Ishikawa (cell line): Measurements from ENCODE around the gene RANBP9.

Experiments used
- CEBPB ChIP-seq: IDR thresholded peaks from 2 replicates; pipeline ENCODE4 v1.6.1; 2012
- CREB1 ChIP-seq: IDR thresholded peaks from 2 replicates; pipeline ENCODE4 v1.6.1; 2012; ENCODE audit warnings: low read depth
- EGR1 ChIP-seq: IDR thresholded peaks from 2 replicates; pipeline ENCODE4 v1.6.1; 2012
- EP300 ChIP-seq: IDR thresholded peaks from 2 replicates; pipeline ENCODE4 v1.6.1; 2012; ENCODE audit warnings: borderline replicate concordance
- FOXM1 ChIP-seq: IDR thresholded peaks from 2 replicates; pipeline ENCODE4 v1.6.1; 2012; ENCODE audit warnings: low read depth, borderline replicate concordance
- NFIC ChIP-seq: IDR thresholded peaks from 2 replicates; pipeline ENCODE4 v1.6.1; 2012
- RAD21 ChIP-seq: IDR thresholded peaks from 2 replicates; pipeline ENCODE4 v1.6.1; 2012; ENCODE audit warnings: low read depth
- TAF1 ChIP-seq: IDR thresholded peaks from 2 replicates; pipeline ENCODE4 v1.6.1; 2012; ENCODE audit warnings: low read depth, mild to moderate bottlenecking
- TCF12 ChIP-seq: IDR thresholded peaks from 2 replicates; pipeline ENCODE4 v1.6.1; 2012; ENCODE audit warnings: low read depth
- TEAD4 ChIP-seq: IDR thresholded peaks from 2 replicates; pipeline ENCODE4 v1.6.1; 2012
- YY1 ChIP-seq: IDR thresholded peaks from 2 replicates; pipeline ENCODE4 v1.6.1; 2012; ENCODE audit warnings: low read depth
- ZBTB7A ChIP-seq: IDR thresholded peaks from 2 replicates; pipeline ENCODE4 v1.6.1; 2012; ENCODE audit warnings: low read depth
- TF ChIP-seq, protein P1 (sequence below): IDR thresholded peaks from 2 replicates; pipeline ENCODE4 v1.6.1; 2012
- TF ChIP-seq, protein P2 (sequence below): IDR thresholded peaks from 2 replicates; pipeline ENCODE4 v1.6.1; 2012
- TF ChIP-seq, protein P3 (sequence below): IDR thresholded peaks from 2 replicates; pipeline ENCODE4 v1.6.1; 2012; ENCODE audit warnings: low read depth, mild to moderate bottlenecking

Gene RANBP9

DNA sequence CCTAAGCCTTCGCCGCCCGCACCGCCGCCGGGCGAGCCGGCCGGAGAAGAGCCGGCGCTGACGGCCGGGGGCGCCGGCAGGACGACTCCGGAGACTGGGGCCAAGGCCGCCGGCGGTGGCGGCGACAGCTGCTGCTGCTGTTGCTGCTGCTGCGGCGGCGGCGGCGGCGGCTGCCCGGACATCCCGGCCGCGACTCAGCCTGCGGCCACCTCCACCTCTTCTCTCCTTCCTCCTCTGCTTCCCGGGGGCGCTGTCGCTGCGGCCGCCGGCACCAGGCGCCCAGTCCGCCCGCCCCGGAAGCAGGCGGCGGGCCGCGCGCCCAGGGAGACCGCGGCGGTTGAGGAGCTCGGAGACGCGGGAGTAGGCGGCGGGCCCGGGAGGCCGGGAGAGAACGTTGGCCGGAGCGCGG is 307 bp downstream of the RANBP9 start:
- TF ChIP-seq EGR1, result no peak; the same call in 1 of the 2 replicates
- TF ChIP-seq, protein P1, sequence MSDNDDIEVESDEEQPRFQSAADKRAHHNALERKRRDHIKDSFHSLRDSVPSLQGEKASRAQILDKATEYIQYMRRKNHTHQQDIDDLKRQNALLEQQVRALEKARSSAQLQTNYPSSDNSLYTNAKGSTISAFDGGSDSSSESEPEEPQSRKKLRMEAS, result no peak
- no peak for TF ChIP-seq FOXM1
- no peak for TF ChIP-seq EP300
- no peak for TF ChIP-seq ZBTB7A
- TF ChIP-seq YY1, result no peak
- TF ChIP-seq TCF12, result no peak
- TF ChIP-seq NFIC, result no peak
- TF ChIP-seq CREB1, result no peak
- TF ChIP-seq TAF1, result no peak; the same call in 1 of the 2 replicates
- TF ChIP-seq, protein P2, sequence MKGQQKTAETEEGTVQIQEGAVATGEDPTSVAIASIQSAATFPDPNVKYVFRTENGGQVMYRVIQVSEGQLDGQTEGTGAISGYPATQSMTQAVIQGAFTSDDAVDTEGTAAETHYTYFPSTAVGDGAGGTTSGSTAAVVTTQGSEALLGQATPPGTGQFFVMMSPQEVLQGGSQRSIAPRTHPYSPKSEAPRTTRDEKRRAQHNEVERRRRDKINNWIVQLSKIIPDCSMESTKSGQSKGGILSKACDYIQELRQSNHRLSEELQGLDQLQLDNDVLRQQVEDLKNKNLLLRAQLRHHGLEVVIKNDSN, result no peak
- no peak for TF ChIP-seq RAD21
- TF ChIP-seq CEBPB, result no peak
- TF ChIP-seq, protein P3, sequence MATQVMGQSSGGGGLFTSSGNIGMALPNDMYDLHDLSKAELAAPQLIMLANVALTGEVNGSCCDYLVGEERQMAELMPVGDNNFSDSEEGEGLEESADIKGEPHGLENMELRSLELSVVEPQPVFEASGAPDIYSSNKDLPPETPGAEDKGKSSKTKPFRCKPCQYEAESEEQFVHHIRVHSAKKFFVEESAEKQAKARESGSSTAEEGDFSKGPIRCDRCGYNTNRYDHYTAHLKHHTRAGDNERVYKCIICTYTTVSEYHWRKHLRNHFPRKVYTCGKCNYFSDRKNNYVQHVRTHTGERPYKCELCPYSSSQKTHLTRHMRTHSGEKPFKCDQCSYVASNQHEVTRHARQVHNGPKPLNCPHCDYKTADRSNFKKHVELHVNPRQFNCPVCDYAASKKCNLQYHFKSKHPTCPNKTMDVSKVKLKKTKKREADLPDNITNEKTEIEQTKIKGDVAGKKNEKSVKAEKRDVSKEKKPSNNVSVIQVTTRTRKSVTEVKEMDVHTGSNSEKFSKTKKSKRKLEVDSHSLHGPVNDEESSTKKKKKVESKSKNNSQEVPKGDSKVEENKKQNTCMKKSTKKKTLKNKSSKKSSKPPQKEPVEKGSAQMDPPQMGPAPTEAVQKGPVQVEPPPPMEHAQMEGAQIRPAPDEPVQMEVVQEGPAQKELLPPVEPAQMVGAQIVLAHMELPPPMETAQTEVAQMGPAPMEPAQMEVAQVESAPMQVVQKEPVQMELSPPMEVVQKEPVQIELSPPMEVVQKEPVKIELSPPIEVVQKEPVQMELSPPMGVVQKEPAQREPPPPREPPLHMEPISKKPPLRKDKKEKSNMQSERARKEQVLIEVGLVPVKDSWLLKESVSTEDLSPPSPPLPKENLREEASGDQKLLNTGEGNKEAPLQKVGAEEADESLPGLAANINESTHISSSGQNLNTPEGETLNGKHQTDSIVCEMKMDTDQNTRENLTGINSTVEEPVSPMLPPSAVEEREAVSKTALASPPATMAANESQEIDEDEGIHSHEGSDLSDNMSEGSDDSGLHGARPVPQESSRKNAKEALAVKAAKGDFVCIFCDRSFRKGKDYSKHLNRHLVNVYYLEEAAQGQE, result no peak
- no peak for TF ChIP-seq TEAD4

DNA sequence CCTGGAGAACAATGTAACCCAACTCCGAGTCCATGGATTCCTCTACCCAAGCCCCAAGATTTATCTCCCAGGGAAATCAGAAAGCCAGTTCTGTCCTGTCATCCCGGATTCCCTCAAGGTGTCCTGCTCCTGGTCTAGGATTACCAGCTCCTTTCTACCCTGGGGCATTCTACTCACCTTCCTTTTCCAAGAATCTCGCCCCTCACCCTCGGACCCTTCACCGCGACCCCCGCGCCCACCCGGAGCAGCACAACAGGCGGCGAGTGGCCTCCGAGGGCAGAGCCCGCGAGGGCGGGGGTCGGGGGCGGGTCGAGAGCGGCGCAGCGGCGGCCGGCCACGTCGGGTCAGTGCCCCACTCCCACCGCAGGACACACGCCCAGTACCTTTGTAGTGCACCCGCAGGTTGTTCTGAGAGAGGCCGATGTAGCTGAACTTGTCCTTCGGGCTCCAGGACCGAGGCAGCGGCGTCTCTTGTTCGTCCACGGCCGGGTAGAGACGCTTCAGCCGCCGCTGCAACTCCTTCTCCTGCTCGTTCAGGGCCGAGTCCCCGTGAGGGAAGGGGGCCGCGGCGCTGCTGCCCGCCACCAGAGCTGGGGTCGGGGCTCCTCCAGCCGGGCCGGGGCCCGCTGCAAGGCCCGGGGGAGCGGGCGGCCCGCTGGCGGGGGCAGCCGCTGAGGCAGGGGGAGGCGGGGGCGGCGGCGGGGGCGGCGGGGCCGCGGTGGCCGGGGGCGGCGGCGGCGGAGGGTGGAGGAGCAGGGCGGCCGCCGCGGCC is 897 bp downstream of the RANBP9 start:
- TF ChIP-seq, protein P1, result no peak
- TF ChIP-seq, protein P2, result no peak
- peak; percentile 97 for TF ChIP-seq ZBTB7A
- TF ChIP-seq EP300, result no peak; the same call in none of the 2 replicates
- peak; percentile 40; the same call in 1 of the 2 replicates for TF ChIP-seq TAF1
- TF ChIP-seq TCF12, result no peak
- TF ChIP-seq CEBPB, result no peak

DNA sequence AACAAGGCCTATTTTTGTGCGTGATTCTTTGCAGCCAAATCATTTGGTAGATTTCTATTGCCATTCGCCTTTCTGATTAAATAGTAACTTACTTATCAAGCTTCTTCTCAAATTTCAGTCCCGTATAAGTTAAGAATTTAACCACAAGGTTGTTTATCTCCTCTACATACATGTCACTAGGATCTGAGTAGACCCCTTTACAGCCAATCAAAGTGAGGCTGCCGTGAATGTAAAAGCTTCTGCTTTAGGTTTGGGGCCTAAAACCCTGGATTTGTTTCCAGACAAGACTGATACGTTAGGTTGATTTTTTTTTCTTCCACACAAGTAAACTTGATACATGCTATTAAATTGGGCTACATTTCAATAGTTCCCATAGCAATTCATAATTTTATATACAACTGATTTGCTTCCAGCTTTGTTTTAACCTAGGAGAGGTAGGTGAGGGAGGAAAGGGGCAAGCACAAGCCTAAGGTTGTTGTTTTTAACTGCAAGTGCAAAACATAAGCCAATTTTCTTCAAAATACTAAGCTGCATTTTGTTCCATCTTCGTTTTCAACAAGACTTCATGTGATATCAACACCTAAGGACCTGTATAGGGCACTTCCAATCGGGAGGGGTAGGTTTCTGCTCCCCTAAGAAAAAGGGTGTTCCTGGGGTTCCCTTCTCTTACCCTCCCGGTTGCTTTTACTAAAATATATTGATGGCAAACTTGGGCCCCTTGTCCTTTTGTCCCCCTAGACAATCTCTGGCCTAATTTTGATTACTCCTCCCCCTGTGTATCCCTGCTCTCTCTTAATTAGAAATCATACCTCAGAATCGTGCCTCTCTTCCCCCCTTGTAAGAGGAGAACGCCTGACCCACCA is 1.7 kb downstream of the RANBP9 start:
- TF ChIP-seq FOXM1 (no peak), CREB1 (no peak), CEBPB (no peak), NFIC (no peak), TCF12 (no peak), ZBTB7A (no peak)
- TF ChIP-seq, protein P2, result no peak

DNA sequence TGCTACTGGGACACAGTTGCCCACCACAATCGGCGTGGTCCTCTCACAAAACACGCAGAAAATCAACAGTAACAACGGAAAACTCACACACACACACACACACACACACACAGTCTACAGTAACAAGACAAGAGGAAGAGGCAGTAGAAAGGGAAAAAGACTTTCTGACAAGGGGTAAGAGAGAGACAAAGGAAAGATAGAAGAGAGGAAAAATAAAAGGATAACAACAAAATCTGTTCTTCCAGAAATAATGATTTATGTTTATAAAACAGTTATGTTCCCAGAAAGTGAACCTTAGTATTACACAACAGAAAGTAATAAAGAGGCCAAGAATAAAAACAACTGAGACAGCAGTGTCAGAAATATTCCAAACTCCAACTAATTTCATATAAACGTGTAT is 2.9 kb downstream of the RANBP9 start:
- no peak for TF ChIP-seq CREB1
- TF ChIP-seq TEAD4, result no peak
- TF ChIP-seq FOXM1, result no peak
- TF ChIP-seq, protein P3, result no peak
- no peak for TF ChIP-seq TAF1
- TF ChIP-seq YY1, result no peak
- TF ChIP-seq, protein P1, result no peak
- no peak for TF ChIP-seq RAD21
- no peak for TF ChIP-seq ZBTB7A

DNA sequence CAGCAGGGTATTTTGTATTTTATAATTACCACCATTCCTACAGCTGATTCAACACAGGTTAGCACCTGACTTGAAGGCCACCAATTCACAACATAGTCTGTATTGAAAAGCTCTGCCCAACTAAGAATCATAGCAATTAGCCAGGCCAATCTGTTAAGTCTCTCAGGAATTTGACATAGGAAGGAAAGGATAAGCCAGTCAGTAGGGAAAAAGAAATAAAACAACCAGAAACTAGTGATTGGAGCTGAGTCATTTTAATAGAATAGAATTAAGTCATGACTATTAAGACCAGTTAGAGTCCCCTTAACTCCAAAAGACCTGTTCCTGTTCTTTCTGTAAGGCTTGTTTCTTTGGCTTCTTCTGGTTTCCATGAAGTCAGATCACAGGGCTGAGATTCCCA is 8.1 kb downstream of the RANBP9 start:
- TF ChIP-seq, protein P1, result no peak
- TF ChIP-seq, protein P3, result no peak
- TF ChIP-seq CEBPB, result no peak
- no peak for TF ChIP-seq TEAD4
- no peak for TF ChIP-seq TCF12
- no peak for TF ChIP-seq FOXM1
- no peak for TF ChIP-seq NFIC
- TF ChIP-seq ZBTB7A, result no peak
- no peak for TF ChIP-seq EP300
- TF ChIP-seq TAF1, result no peak
- no peak for TF ChIP-seq YY1
- TF ChIP-seq CREB1, result no peak
- TF ChIP-seq, protein P2, result no peak
- TF ChIP-seq RAD21, result no peak
- no peak for TF ChIP-seq EGR1
